H4 (cell line): ENCODE results near the gene CAB39. TPM values are rescaled to one million over a fixed set of nuclear protein-coding genes. Genes with fewer than 3 reads are reported as not detected.

Source experiments
- DNase-seq: peaks from one replicate; pipeline ENCODE4 v3.0.0-alpha.2; 2015; ENCODE audit warnings: low spot score
- total RNA-seq: library from RNA; depleted of rRNA; stranded (reverse); fragments of >200 nt; shearing (Covaris generic); gene quantifications from 2 replicates; pipeline ENCODE4 v1.2.3, GENCODE V29; 2014; rRNA removed

The CAB39 gene
- total RNA-seq, result 32.8 and 42.2 TPM in 2 replicates

- peak; percentile 72 for DNase-seq
Measured at GRCh38 chr2:230712443-230713330, at the start of gene CAB39. Gene CAB39 (plus strand): TSS chr2:230712842. CDS start chr2:230760002, 47,160 bp downstream.

GRCh38 chr2:230664128-230664527, 48.5 kb upstream of the CAB39 start:
- DNase-seq, result peak; percentile 32

- no peak for DNase-seq
Measured at GRCh38 chr2:230664844-230665243, 47.8 kb upstream of the CAB39 start.

GRCh38 chr2:230665263-230665691, 47.4 kb upstream of the CAB39 start:
- no peak for DNase-seq

- no peak for DNase-seq
Measured at GRCh38 chr2:230666446-230666845, 46.2 kb upstream of the CAB39 start.

GRCh38 chr2:230666885-230667712, 45.5 kb upstream of the CAB39 start:
- peak; percentile 34 for DNase-seq

GRCh38 chr2:230668184-230668938, 44.3 kb upstream of the CAB39 start:
- DNase-seq, result peak; percentile 46

- no peak for DNase-seq
Measured at GRCh38 chr2:230668939-230669303, 43.7 kb upstream of the CAB39 start.

GRCh38 chr2:230669386-230669950, 43.2 kb upstream of the CAB39 start:
- no peak for DNase-seq

GRCh38 chr2:230671117-230671516, 41.5 kb upstream of the CAB39 start:
- no peak for DNase-seq

GRCh38 chr2:230672836-230673235, 39.8 kb upstream of the CAB39 start:
- DNase-seq, result no peak

GRCh38 chr2:230674401-230674800, 38.2 kb upstream of the CAB39 start:
- no peak for DNase-seq

- DNase-seq, result no peak
Measured at GRCh38 chr2:230674966-230675672, 37.5 kb upstream of the CAB39 start.

- no peak for DNase-seq
Measured at GRCh38 chr2:230676546-230676945, 36.1 kb upstream of the CAB39 start.

GRCh38 chr2:230677201-230677946, 35.3 kb upstream of the CAB39 start:
- no peak for DNase-seq

- no peak for DNase-seq
Measured at GRCh38 chr2:230678018-230678417, 34.6 kb upstream of the CAB39 start.

- DNase-seq, result no peak
Measured at GRCh38 chr2:230678451-230678850, 34.2 kb upstream of the CAB39 start.

- DNase-seq, result no peak
Measured at GRCh38 chr2:230680463-230681170, 32.0 kb upstream of the CAB39 start.

GRCh38 chr2:230681171-230681545, 31.5 kb upstream of the CAB39 start:
- DNase-seq, result no peak

GRCh38 chr2:230682546-230682945, 30.1 kb upstream of the CAB39 start:
- DNase-seq, result no peak
